ENCODE data around the gene USP10.

Gene USP10

GRCh38 chr16:84656649-84657048, 43.2 kb upstream of the USP10 start:
- POLR2A ChIA-PET = no interaction called here
- H3K4me3 ChIP-seq (ENCODE audit: low read depth, low read length) = no peak overlapping the region
- no peak for DNase-seq (ENCODE audit: low read depth, low spot score)
- TF ChIP-seq CTCF (IDR thresholded peaks at IDR 0.05; ENCODE audit: insufficient read depth, low read length, missing control alignments) = no peak
- CTCF ChIA-PET = interaction anchor here (2.9 to 9.3 kb wide), 2 partner anchors 15 to 69 kb away, joined by 10 to 109 read pairs; no protein-coding TSS in a partner anchor

GRCh38 chr16:84657229-84657837, 42.5 kb upstream of the USP10 start:
- POLR2A ChIA-PET = no interaction called here
- no peak for DNase-seq (ENCODE audit: low read depth, low spot score)
- CTCF ChIA-PET = interaction anchor here (1.0 to 9.3 kb wide), 2 partner anchors 15 to 82 kb away, joined by 4 to 109 read pairs; no protein-coding TSS in a partner anchor
- H3K4me3 ChIP-seq (ENCODE audit: low read depth, low read length) = no peak overlapping the region
- TF ChIP-seq CTCF (IDR thresholded peaks at IDR 0.05; ENCODE audit: insufficient read depth, low read length, missing control alignments) = no peak

- DNase-seq (ENCODE audit: low read depth, low spot score) = no peak
- POLR2A ChIA-PET = no interaction called here
- CTCF ChIA-PET = interaction anchor here (9.3 kb wide), 1 partner anchor 13 kb away, joined by 109 read pairs; no protein-coding TSS in a partner anchor
- H3K4me3 ChIP-seq (ENCODE audit: low read depth, low read length) = no peak overlapping the region
- TF ChIP-seq CTCF (IDR thresholded peaks at IDR 0.05; ENCODE audit: insufficient read depth, low read length, missing control alignments) = no peak
Observed at GRCh38 chr16:84658690-84659089, 41.1 kb upstream of the USP10 start.

GRCh38 chr16:84659656-84660300, 40.0 kb upstream of the USP10 start:
- no peak overlapping the region for H3K4me3 ChIP-seq (ENCODE audit: low read depth, low read length)
- ChIA-PET POLR2A (no interaction called here), CTCF (interaction anchor here (9.3 to 23.7 kb wide), 2 partner anchors 12 to 66 kb away, joined by 109 to 665 read pairs; no protein-coding TSS in a partner anchor)
- TF ChIP-seq CTCF (IDR thresholded peaks at IDR 0.05; ENCODE audit: insufficient read depth, low read length, missing control alignments) = no peak
- DNase-seq (ENCODE audit: low read depth, low spot score) = no peak

GRCh38 chr16:84660973-84661372, 38.8 kb upstream of the USP10 start:
- H3K4me3 ChIP-seq (ENCODE audit: low read depth, low read length) = no peak overlapping the region
- ChIA-PET POLR2A (no interaction called here), CTCF (interaction anchor here (9.3 to 23.7 kb wide), 2 partner anchors 11 to 65 kb away, joined by 109 to 665 read pairs; no protein-coding TSS in a partner anchor)
- DNase-seq (ENCODE audit: low read depth, low spot score) = no peak
- no peak for TF ChIP-seq CTCF (IDR thresholded peaks at IDR 0.05; ENCODE audit: insufficient read depth, low read length, missing control alignments)

GRCh38 chr16:84661418-84662060, 38.3 kb upstream of the USP10 start:
- POLR2A ChIA-PET = no interaction called here

More at GRCh38 chr16:84661418-84662060, 38.3 kb upstream of the USP10 start:
- no peak overlapping the region for H3K4me3 ChIP-seq (ENCODE audit: low read depth, low read length)
- DNase-seq (ENCODE audit: low read depth, low spot score) = no peak
- TF ChIP-seq CTCF (IDR thresholded peaks at IDR 0.05; ENCODE audit: insufficient read depth, low read length, missing control alignments) = no peak
- CTCF ChIA-PET = interaction anchor here (5.2 to 23.7 kb wide), 3 partner anchors 10 to 64 kb away, joined by 29 to 665 read pairs (median 109); no protein-coding TSS in a partner anchor

All from AG04449 (cell line).